ENCODE measurements around the gene GOLT1A. TPM values are rescaled to one million over a fixed set of nuclear protein-coding genes. Genes with fewer than 3 reads are reported as not detected.

The GOLT1A gene
- total RNA-seq, 1 donor from 2014 or later: not detected

DNA sequence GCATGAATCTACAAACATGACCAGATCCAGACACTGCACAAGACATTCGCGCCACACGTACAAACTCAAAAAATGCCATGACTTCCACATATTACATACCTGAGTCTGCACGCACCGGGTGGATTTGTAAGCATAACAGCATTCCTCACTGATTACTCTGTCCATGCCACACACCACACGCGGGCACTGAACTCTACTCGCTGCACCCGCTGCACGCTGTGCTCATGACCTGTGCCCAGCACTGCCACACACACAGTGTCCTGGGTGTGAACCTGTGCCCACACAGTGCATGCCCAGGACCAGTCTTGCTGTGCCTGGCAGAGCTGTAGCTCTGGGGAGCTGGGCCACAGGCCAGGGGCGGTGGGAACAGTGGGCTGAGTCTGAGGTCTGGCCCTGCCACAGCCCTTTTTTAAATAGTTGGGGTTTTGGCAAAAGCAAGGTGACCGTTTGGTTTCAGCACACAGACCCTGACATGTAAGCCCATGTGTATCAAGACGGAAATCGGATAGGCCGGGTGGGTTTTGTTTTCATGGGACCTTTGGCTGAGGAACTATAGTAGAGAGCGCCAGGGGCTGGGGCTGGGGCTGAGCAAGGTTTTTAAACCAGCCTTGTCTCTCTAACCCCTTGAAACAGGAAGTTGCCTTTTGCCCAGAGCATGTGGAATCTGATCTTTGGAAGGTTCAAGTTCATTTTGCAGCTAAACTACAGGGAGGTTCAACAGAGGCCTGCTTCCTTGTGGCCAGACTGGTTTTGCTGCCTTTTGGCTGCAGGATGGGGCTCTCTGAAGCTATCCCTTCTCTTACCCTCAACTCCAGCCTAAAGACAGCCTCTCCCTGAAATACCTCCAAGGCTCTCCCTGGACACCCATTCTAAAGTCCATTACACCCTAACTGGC, 12.3 kb upstream of the GOLT1A start:
- no peak overlapping the region for H3K4me3 Mint-ChIP-seq (ENCODE audit: unreplicated experiment)
- peaks cover 6% of the 10 kb centered on the region for H3K4me1 Mint-ChIP-seq (ENCODE audit: unreplicated experiment)
- H3K27me3 Mint-ChIP-seq (ENCODE audit: unreplicated experiment): peaks cover 9% of the 10 kb centered on the region
- H3K27ac Mint-ChIP-seq (ENCODE audit: unreplicated experiment): no peak overlapping the region
- TF ChIP-seq, protein P1, sequence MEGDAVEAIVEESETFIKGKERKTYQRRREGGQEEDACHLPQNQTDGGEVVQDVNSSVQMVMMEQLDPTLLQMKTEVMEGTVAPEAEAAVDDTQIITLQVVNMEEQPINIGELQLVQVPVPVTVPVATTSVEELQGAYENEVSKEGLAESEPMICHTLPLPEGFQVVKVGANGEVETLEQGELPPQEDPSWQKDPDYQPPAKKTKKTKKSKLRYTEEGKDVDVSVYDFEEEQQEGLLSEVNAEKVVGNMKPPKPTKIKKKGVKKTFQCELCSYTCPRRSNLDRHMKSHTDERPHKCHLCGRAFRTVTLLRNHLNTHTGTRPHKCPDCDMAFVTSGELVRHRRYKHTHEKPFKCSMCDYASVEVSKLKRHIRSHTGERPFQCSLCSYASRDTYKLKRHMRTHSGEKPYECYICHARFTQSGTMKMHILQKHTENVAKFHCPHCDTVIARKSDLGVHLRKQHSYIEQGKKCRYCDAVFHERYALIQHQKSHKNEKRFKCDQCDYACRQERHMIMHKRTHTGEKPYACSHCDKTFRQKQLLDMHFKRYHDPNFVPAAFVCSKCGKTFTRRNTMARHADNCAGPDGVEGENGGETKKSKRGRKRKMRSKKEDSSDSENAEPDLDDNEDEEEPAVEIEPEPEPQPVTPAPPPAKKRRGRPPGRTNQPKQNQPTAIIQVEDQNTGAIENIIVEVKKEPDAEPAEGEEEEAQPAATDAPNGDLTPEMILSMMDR (IDR thresholded peaks at IDR 0.05): no peak
- no peak for DNase-seq (ENCODE audit: extremely low spot score, unreplicated experiment)
- no peaks in the 10 kb centered on the region for H3K36me3 Mint-ChIP-seq (ENCODE audit: unreplicated experiment)
- H3K9me3 Mint-ChIP-seq (ENCODE audit: unreplicated experiment): no peaks in the 10 kb centered on the region

DNA sequence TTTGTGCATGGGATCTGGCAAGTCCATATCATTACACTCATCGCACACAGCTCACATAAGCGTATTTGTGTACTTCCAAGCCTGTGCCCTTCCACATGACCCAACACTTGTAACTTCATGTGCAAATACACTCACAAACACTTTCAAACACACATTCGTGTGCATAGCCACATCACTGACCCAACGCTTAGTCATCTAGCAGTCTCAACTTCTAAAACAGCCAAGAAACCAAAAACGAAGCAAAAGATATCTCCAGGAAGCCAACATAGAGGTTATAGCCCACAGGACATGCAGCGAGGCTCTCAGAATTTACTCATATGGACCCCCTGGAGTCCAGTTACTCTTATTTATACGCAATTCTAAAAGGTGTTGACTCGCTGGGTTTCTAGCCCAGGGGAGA, 10.9 kb upstream of the GOLT1A start:
- peaks cover 6% of the 10 kb centered on the region for H3K4me1 Mint-ChIP-seq (ENCODE audit: unreplicated experiment)
- TF ChIP-seq, protein P1 (IDR thresholded peaks at IDR 0.05): no peak
- no peak for DNase-seq (ENCODE audit: extremely low spot score, unreplicated experiment)
- H3K9me3 Mint-ChIP-seq (ENCODE audit: unreplicated experiment): no peaks in the 10 kb centered on the region
- no peak overlapping the region for H3K27ac Mint-ChIP-seq (ENCODE audit: unreplicated experiment)
- no peaks in the 10 kb centered on the region for H3K36me3 Mint-ChIP-seq (ENCODE audit: unreplicated experiment)
- H3K4me3 Mint-ChIP-seq (ENCODE audit: unreplicated experiment): no peak overlapping the region
- H3K27me3 Mint-ChIP-seq (ENCODE audit: unreplicated experiment): peaks cover 14% of the 10 kb centered on the region

DNA sequence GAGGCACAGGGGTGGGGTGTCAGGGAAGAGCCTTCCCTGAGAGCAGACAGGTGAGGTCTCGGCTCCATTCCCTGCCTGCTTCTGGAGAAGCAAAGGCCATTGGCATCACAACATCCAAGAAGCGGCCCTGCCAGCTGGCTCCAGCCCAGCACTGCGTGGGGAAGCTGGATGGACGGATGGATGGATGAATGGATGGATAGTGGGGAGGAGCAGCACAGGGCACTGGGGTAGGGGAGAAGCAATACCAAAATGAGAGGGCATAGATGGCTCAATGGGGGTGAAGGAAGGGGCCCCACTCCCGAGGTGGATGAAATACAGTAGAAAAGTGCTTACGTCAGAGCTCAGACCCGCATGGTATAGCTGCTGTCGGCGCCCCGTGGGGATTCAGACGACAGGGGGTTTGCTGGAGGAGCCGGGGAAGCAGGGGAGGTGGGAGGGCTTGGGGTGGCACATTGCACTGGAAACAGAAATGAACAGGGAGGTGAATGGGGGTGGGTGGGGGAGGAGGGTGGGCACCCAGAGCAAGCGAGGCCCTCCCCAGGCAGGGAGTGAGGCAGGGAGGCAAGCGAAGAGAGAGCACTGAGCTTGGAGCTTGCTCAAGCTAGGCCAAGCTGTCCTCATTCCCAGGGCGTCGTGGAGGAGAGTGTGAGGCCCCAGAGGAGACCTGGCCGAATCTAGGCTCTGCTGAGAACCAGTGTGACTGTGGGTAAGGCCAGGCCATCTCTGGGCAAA, 9.5 kb upstream of the GOLT1A start:
- H3K4me1 Mint-ChIP-seq (ENCODE audit: unreplicated experiment): peaks cover 6% of the 10 kb centered on the region
- H3K36me3 Mint-ChIP-seq (ENCODE audit: unreplicated experiment): no peaks in the 10 kb centered on the region
- no peak overlapping the region for H3K4me3 Mint-ChIP-seq (ENCODE audit: unreplicated experiment)
- H3K9me3 Mint-ChIP-seq (ENCODE audit: unreplicated experiment): no peaks in the 10 kb centered on the region
- no peak overlapping the region for H3K27ac Mint-ChIP-seq (ENCODE audit: unreplicated experiment)
- TF ChIP-seq, protein P1 (IDR thresholded peaks at IDR 0.05): no peak
- peaks cover 16% of the 10 kb centered on the region for H3K27me3 Mint-ChIP-seq (ENCODE audit: unreplicated experiment)
- DNase-seq (ENCODE audit: extremely low spot score, unreplicated experiment): no peak

DNA sequence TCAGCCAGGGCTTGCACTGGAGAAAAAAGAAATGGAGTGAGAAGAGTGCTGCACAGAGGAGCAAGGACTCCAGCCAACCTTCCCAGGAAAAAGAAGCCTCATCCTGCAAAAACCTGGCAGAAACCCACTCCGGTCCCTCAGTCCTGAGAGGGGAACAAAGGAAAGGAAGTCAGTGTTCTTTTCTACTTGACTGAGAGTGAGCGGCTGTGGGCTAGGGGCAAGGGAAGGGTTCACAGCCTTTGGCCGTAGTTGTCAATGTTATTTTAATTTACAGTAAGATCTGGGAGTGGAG, 8.9 kb upstream of the GOLT1A start:
- Mint-ChIP-seq H3K27ac (ENCODE audit: unreplicated experiment) (no peak overlapping the region), H3K9me3 (ENCODE audit: unreplicated experiment) (no peaks in the 10 kb centered on the region), H3K36me3 (ENCODE audit: unreplicated experiment) (no peaks in the 10 kb centered on the region), H3K27me3 (ENCODE audit: unreplicated experiment) (peaks cover 22% of the 10 kb centered on the region), H3K4me3 (ENCODE audit: unreplicated experiment) (no peak overlapping the region), H3K4me1 (ENCODE audit: unreplicated experiment) (peaks cover 6% of the 10 kb centered on the region)
- DNase-seq (ENCODE audit: extremely low spot score, unreplicated experiment): no peak
- TF ChIP-seq, protein P1 (IDR thresholded peaks at IDR 0.05): no peak
